Hematopoietic multipotent progenitor cell treated with erythropoietin and hydrocortisone succinate and interleukin-3 and kit ligand, for 17 days (in vitro differentiated cells): ENCODE measurements around the gene TRABD2A.

ENCODE experiments used
- DNase-seq: peaks from one replicate; pipeline ENCODE4 v3.0.0-alpha.2; 2015; ENCODE audit warnings: low spot score

The TRABD2A gene

GRCh38 chr2:84904151-84904550, 23.3 kb upstream of the TRABD2A start:
- no peak for DNase-seq

DNA sequence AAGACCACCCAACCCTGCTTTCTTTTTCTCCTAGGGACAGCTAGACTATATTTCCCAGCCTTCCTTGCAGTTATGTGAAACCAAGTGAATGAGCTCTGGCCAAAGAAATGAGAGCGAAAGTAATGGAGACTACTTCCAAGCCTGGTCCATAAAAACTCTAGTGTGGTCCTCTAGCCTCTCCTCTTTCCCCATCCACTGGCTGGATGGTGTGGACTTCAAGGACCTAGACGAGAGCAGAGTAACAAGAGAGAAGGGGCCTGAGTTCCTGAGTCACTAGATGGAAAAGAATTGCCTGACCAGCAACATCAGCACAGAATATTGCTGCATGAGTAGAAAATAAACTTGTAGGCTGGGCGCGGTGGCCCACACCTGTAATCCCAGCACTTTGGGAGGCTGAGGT, 21.6 kb upstream of the TRABD2A start:
- no peak for DNase-seq

GRCh38 chr2:84901593-84902120, 20.8 kb upstream of the TRABD2A start:
- DNase-seq, result no peak

DNA sequence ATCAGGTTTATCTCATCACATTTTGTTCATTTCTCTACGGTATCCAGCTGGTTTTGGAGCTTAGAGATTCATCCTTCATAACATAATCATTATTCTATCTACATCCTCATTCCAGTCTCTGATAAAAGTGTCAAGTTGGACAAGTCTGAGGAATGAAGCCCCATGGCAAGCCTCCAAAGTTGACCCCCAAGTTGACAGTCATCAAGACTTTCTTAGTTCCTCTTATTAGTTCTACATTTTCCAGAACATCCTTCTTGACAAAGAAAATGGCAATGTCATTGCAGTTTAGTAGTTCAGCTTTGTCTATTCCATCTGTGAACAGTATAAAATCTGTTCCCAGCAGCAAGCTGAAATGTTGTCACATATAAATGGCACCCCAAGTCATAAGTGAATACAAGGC, 20.1 kb upstream of the TRABD2A start:
- no peak for DNase-seq

DNA sequence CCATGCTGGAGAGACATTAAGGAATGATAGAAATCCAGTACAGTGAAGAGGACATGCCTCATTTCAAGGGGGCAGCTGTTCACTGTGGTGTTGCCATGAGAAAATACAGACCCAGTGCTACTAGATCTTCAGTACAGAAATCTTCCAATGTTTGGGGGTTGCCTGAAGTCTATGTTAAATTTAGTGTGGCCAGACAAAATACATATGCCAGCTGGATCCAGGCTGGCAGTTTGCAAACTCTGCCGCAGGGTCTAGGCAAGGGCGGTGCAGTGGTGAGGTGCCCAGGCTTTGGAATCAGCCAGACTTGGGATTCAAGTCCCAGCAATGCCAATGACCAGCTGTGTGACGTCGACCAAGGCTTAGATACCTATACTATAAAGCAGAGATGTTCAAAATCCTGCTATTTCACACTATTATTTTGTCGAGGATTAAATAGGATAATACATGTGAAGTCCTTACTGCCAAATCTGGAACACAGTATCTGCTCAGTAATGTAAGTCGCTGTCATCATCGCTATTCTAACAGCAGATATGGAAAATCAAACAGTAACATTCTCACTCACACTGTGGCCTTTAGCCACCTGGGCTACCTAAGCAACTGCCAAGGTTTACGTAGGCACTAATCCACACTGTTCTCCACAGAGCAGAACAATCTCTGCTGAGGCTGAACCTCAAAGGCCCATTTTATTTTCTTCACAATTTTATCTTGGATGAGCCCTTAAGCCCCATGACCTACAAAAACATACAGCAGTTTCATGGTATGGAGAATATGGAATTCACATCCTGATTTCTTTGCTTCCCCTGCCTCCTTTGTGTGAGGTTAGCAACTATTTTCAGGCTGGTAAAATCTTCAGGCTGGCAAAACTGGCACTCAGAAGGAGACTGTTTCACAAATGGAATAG, 18.7 kb upstream of the TRABD2A start:
- DNase-seq, result no peak

DNA sequence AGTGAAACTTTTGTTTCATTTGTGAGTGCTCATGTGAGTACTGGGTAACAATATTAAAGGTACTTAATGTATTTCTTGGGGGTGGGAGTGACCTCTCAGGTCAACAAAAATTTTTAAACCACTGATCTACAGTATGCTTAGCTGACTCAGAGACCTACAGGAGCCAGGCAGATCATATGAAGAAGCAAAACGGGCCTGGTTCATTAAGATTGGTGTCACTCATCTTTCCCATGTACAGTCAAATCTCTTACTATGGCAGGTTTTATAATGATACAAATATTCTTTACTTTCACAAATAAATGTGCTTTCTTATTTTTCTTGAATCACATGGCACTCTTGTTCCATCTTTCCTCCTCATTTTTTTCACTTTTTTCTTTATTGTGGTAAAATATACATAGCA, 16.9 kb upstream of the TRABD2A start:
- no peak for DNase-seq

GRCh38 chr2:84896567-84896966, 15.7 kb upstream of the TRABD2A start:
- no peak for DNase-seq

GRCh38 chr2:84894758-84895520, 14.1 kb upstream of the TRABD2A start:
- no peak for DNase-seq

GRCh38 chr2:84894131-84894586, 13.3 kb upstream of the TRABD2A start:
- no peak for DNase-seq

DNA sequence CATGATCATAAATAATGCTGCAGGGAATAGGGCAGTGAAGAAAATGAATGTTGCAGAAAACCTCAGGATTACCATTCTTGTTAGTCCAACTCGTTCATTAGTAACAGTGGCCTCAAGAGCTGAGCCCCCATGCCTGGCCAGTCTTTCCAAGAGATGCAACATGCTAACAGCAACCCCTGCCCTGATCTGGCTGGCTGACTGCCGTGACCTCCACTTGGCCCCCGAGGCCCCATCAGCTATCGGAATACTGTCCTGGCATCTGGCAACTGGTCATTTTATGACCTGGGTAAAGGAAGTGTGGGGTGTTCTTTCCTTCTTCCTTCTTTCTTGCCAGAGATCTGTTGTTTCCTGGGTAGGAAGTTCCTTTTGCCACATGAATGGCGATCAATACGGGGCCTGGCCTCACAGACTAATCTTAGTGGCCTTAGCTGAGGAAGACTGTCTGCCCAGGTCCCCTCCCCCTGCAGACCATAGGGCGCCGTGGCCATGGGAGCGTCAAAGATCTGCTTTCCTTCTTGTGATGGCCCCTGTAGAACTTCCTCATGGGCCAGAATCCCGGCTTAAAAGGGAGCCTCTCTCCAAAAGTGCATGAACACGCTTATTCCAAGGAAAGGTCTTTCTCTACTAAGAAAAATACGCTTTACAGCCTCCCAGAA, 10.6 kb upstream of the TRABD2A start:
- no peak for DNase-seq

- no peak for DNase-seq
Measured at GRCh38 chr2:84889332-84889731, 8.4 kb upstream of the TRABD2A start.

DNA sequence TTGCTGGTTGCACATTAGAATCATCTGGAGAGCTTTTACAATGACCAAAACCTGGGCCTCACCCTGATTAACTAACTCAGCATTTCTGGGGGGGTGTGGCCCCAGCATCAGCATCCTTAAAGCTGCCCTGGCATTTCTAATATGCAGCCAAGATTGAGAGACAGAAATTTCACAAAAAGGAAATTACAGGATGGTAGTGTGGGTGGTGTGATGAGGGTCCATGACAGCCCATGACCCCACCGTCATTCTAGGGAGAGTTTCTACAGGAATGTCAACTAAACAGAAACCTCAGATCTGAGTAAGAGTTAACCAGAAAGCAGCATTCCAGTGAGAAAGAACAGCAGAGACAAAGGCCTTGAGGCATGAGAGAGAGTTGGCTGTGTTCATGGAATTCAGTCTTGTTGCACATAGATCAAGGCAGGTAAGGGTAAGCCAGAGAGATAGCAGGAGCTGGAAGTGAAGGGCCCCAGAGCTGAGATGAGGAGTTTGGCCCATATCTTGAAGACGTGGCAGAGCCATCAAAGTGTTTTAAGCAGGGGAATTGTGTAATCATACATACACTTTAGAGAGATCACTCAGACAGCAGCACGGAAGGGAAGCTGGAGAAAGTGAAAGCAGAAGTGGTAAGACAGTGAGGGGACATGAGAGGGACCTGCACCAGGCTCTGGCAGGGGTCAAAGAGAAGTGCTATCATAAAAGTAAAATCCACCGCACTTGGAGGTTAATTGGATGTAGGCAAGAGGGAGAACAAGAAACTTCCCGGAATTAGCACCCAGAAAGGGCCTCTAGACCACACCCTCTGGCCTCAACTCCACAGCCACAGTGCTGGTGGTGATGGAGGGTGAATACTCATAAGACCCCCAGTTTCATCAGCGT, 7.8 kb upstream of the TRABD2A start:
- DNase-seq, result no peak

DNA sequence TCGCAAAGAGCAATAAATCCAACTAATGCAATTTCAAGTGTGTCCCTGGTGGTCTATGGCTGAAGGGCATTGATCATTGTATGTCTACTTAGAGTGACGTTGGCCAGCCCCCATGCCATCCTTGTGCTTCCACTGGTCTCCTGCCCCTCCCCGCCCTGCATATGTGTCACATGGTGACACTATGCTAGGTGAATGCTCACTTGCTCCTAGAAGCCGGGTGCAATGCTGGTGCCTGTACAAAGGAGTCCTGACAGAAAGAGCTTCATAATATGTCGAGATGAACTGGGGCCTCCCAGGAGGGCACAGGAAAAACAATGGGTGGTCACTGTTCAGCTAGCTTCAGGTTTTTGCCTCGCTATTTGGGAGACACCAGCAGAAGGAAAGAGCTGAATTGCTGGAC, 5.9 kb upstream of the TRABD2A start:
- DNase-seq, result no peak

DNA sequence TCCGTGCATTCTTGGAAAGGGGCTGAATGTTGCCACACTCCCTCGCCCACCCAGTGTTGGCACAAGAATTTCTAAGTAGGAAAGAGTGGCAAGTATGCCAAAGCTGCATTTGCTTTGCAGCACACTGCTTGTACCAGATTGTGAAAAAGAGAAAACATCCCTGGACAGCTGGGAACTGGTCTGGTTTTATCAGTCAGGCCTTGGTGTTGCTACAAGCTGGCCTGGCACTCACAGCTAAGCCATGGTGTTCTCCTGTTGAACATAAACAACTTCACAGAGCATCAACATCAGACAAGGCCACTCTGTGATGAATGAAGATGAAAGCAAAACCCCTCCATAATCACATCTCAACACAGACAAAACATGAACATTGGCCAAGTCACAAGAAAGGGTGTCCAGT, 4.2 kb upstream of the TRABD2A start:
- no peak for DNase-seq

DNA sequence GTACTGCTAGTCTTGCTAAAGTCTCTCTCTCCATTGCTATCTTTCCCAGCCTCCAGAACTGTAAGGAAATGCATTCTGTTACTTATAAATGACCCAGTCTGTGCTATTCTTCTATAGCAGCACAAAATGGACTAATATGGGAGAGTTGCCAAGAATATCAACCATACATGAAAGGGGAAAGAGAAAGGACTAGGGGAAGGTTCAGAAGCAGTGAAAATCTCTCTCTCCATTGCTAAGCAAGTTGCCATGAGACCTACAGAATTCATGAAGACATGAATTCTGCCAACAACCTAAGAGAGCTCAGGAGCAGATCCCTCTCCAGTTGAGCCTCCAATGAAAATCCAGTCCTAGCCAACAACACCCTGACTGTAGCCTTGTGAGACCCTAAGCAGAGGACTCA, 3.6 kb upstream of the TRABD2A start:
- no peak for DNase-seq

DNA sequence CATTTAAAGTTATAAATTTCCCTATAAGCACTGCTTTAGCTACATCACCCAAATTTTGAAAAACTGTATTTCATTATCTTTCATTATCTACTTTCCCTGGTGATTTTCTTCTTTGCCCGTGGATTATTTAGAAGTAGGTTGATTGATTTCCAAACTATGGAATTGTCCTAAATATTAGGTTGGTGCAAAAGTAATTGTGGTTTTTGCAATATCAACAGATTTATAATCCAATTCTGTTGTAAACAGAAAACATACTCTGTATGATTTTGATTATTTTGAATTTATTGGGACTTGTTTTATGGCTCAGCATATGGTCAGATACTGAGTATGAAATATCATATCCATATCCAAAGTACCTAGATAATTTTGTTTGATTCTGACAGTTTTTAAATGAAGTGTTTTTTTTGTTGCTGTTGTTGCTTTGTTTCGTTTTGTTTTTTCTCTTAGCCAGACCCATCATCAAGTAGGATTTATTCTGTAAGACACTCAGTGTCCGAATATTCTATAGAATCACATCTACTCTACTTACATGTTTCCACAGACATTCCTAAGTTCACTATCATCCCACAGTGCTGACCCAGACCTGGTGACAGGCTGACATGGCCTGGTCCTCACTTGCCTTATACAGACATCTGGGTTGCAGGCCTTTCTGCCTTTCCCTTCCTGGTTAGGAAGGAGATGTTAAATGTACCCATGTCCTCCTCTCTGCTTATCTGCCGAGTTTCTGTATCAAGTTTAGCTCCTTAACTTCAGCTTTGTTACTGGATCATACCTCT, 2.1 kb upstream of the TRABD2A start:
- no peak for DNase-seq

GRCh38 chr2:84882414-84882738, 1.5 kb upstream of the TRABD2A start:
- DNase-seq, result no peak

GRCh38 chr2:84881581-84882413, 913 bp upstream of the TRABD2A start:
- DNase-seq, result no peak

DNA sequence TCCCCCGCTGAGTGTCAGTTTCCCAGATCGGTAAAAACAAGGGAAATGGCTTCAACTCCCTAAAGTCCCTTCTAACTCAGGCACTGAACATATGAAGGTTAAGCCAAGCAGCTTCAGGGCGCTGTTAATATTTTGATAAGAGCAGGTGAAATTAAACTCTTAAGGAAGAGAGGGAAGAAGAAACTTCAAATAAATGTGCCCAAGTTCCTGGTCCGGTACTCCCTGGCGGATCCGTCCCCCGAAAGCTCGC, 564 bp downstream of the TRABD2A start:
- DNase-seq, result no peak
